Erythroblast (primary cell): ENCODE results near the gene AMPD2.
"Not testable (repeated sequence)": the region's sequence is repeated elsewhere in the genome, so short reads cannot be mapped to it uniquely, and the experiment has no call there.

Source experiments
- DNase-seq, 2 experiments: peaks; one replicate each; lab custom pipeline; 2025; lab: John Stamatoyannopoulos, UW
- GATA1 ChIP-seq: IDR thresholded peaks from 2 replicates; pipeline ENCODE4 v1.6.1; 2011; ENCODE audit warnings: low read depth, mild to moderate bottlenecking, control low read depth, low read length, moderate library complexity
- POLR2A ChIP-seq: IDR thresholded peaks from 2 replicates; pipeline ENCODE4 v1.6.1; 2011; ENCODE audit warnings: mild to moderate bottlenecking, low read length

AMPD2 gene

DNA sequence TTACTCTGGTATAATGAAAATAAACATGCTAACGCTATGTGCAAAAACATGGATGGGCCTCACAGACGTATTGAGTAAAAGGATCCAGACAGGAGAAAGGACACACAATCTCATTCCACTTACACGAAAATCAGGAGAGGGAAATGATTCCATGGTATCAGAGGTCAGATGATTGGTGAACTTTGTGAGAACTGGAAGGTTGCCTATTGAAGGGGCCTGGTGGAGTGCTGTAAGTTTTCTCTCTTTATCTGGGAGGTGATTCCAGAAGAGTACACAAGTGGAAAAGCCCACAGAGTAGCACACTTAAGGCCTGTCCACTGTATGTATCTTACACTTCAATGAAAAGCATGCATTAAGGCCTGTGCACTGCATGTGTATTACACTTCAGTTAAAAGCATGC lies 57.8 kb downstream of the AMPD2 start:
- no peak for DNase-seq
- TF ChIP-seq POLR2A, result no peak
- no peak for TF ChIP-seq GATA1

DNA sequence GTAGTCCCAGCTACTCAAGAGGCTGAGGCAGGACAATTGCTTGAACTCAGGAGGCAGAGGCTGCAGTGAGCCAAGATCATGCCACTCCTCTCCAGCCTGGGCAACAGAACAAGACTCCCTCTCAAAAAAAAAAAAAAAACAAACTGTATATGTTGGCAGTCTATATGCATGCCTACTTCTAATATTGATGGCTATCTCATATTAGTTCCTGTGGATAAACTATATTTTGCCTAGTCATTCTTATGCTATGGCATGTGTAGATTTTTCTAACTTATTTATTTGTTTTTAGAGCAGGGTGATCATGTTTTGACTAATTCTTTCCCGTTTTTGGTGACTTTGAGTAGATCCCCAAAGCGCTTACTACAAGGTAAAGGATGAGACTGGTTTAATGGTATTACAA lies 59.0 kb downstream of the AMPD2 start:
- not testable (repeated sequence) for DNase-seq
